GM12878 (cell line): ENCODE results near the gene STK10. TPM values are rescaled to one million over a fixed set of nuclear protein-coding genes. Genes with fewer than 3 reads are reported as not detected.

Source experiments
- ATAC-seq: fragments of 200-7000 bp; cut with Tn5 transposase; 3 replicates; pipeline ENCODE4 v1.9.1; 2020; ENCODE audit warnings: mild to moderate bottlenecking, moderate library complexity
- BruUV-seq: library from RNA; stranded (reverse); fragments of 400-500 nt; replicated peaks from 2 replicates; lab custom pipeline; 2021; lab: Mats Ljungman, UMichigan
- CTCF ChIA-PET: fragments of 300-600 bp; sonication (Branson Sonifier 250); formaldehyde crosslinking; extraction: SDS; loops from one replicate; lab custom pipeline; 2021; ENCODE audit warnings: inconsistent platforms; lab: Yijun Ruan, JAX
- POLR2A ChIA-PET: fragments of 350-600 bp; formaldehyde crosslinking; extraction: SDS; loops from one replicate; lab custom pipeline; 2021; ENCODE audit warnings: inconsistent platforms; lab: Charles Lee
- RAD21 ChIA-PET: fragments of 300-600 bp; sonication (Branson Sonifier 250); formaldehyde crosslinking; loops from one replicate; lab custom pipeline; 2023; ENCODE audit warnings: antibody characterized with exemption; ENCODE audit not compliant: unreplicated experiment; lab: Charles Lee
- SMC1A ChIA-PET: fragments of 300-600 bp; sonication (Branson Sonifier 250); formaldehyde crosslinking; loops from one replicate; lab custom pipeline; 2023; ENCODE audit not compliant: unreplicated experiment, uncharacterized antibody; lab: Charles Lee
- DNase-seq: peaks from one replicate; pipeline ENCODE4 v3.0.0-alpha.2; 2011; ENCODE audit warnings: low read depth, low spot score
- FAIRE-seq: peaks from 3 replicates; lab custom pipeline; 2011; peaks lifted over from hg19 to GRCh38; lab: Jason Lieb, UNC
- H2AFZ ChIP-seq: 2 replicates; pipeline ENCODE4 v1.6.0; 2011; ENCODE audit warnings: low read depth, low read length, control low read depth; ENCODE audit not compliant: control insufficient read depth
- H3K27ac ChIP-seq: 2 replicates; pipeline ENCODE4 v1.5.1; 2011; ENCODE audit warnings: control low read depth; ENCODE audit not compliant: control insufficient read depth, insufficient read depth
- H3K27me3 ChIP-seq, 2 experiments: replicated peaks in 1 of 2; 2 replicates each; pipeline versions ENCODE4 v1.6.0 to v1.6.1; 2011; ENCODE audit warnings: low read length in 1 of 2; ENCODE audit not compliant: control insufficient read depth in 2 of 2, insufficient read depth in 2 of 2
- H3K36me3 ChIP-seq, 2 experiments: 2 replicates each; pipeline ENCODE4 v1.5.1; 2011; ENCODE audit warnings: low read length in 1 of 2; ENCODE audit not compliant: control insufficient read depth in 2 of 2, insufficient read depth in 2 of 2
- H3K4me1 ChIP-seq: 2 replicates; pipeline ENCODE4 v1.6.1; 2011; ENCODE audit warnings: mild to moderate bottlenecking, low read length, moderate library complexity, mixed read lengths; ENCODE audit not compliant: control insufficient read depth, insufficient read depth
- H3K4me2 ChIP-seq: 2 replicates; pipeline ENCODE4 v1.6.0; 2011; ENCODE audit warnings: control low read depth; ENCODE audit not compliant: control insufficient read depth, insufficient read depth
- H3K4me3 ChIP-seq: fragments of 200-600 bp; sonication (generic); 2 replicates; pipeline ENCODE4 v1.5.1; 2016
- H3K79me2 ChIP-seq: 2 replicates; pipeline ENCODE4 v1.6.0; 2011; ENCODE audit warnings: low read length; ENCODE audit not compliant: control insufficient read depth, insufficient read depth
- H3K9ac ChIP-seq: 2 replicates; pipeline ENCODE4 v1.8.0; 2011; ENCODE audit warnings: low read length, control low read depth, mixed read lengths; ENCODE audit not compliant: control insufficient read depth, insufficient read depth
- H3K9me3 ChIP-seq: replicated peaks from 3 replicates; pipeline ENCODE4 v1.5.1; 2011; ENCODE audit warnings: mild to moderate bottlenecking, low read length; ENCODE audit not compliant: control insufficient read depth, insufficient read depth
- H4K20me1 ChIP-seq: 2 replicates; pipeline ENCODE4 v1.6.0; 2011; ENCODE audit not compliant: control insufficient read depth, insufficient read depth
- KLF5 ChIP-seq: fragments of 450-650 bp; IDR thresholded peaks from 2 replicates; pipeline ENCODE4 v1.6.1; 2014; ENCODE audit warnings: mild to moderate bottlenecking; ENCODE audit not compliant: partially characterized antibody
- NR2F1 ChIP-seq: fragments of 450-650 bp; conservative IDR thresholded peaks from 2 replicates; pipeline ENCODE4 v1.6.1; 2017; ENCODE audit warnings: mild to moderate bottlenecking
- RFX5 ChIP-seq: IDR thresholded peaks from 2 replicates; pipeline ENCODE4 v1.6.1; 2011; ENCODE audit warnings: low read depth, low read length, improper control_type of control experiment
- SKIL ChIP-seq: fragments of 450-650 bp; IDR thresholded peaks from 2 replicates; pipeline ENCODE4 v1.6.1; 2017; ENCODE audit warnings: mild to moderate bottlenecking, low read depth, inconsistent platforms; ENCODE audit not compliant: poor library complexity, severe bottlenecking
- SREBF1 ChIP-seq: IDR thresholded peaks from 2 replicates; pipeline ENCODE4 v1.6.1; 2012; ENCODE audit warnings: mild to moderate bottlenecking, low read length
- SREBF2 ChIP-seq: IDR thresholded peaks from 2 replicates; pipeline ENCODE4 v1.6.1; 2012; ENCODE audit warnings: mild to moderate bottlenecking, low read length
- SRF ChIP-seq, 2 experiments: IDR thresholded peaks; 2 replicates each; pipeline ENCODE4 v1.6.1; 2011; ENCODE audit warnings: low read depth in 2 of 2, low read length in 2 of 2, mild to moderate bottlenecking in 1 of 2, moderate library complexity in 1 of 2
- TAF1 ChIP-seq: IDR thresholded peaks from 2 replicates; pipeline ENCODE4 v1.6.1; 2011; ENCODE audit warnings: mild to moderate bottlenecking, low read depth, low read length, borderline replicate concordance
- ZNF384 ChIP-seq: IDR thresholded peaks from 2 replicates; pipeline ENCODE4 v1.6.1; 2012; ENCODE audit warnings: low read depth, mild to moderate bottlenecking, low read length, improper control_type of control experiment, borderline replicate concordance
- WGBS: methylation state at CpG from one replicate; pipeline ENCODE4 v1.1.6; 2016; ENCODE audit warnings: low lambda C conversion rate; ENCODE audit not compliant: insufficient replicate concordance, insufficient coverage; ENCODE audit errors: missing lambda C conversion rate; 5-methylcytosine and 5-hydroxymethylcytosine counted together
- in situ Hi-C: fragments of 300-500 bp; cut with MboI; formaldehyde crosslinking; loops from 9 replicates; pipeline ENCODE4 v1.14.3; 2018; ENCODE audit warnings: mixed read lengths
- intact Hi-C: fragments of 100-400 bp; cut with micrococcal nuclease; formaldehyde crosslinking; loops from one replicate; pipeline ENCODE4 v1.14.2; 2022; ENCODE audit not compliant: unreplicated experiment
- polyA plus RNA-seq, 11 experiments: library from polyadenylated mRNA; depleted of rRNA in 4 of 11; unstranded in 6 of 11; stranded (reverse) in 5 of 11; fragments of >200 nt; fragmentation: Nextera tagmentation in 4 of 11; fragmentation: Illumina TruSeq in 1 of 11; extraction: Ambion mirVana in 4 of 11; extraction: Trizol in 1 of 11; gene quantifications; 1 replicate in 1 of 11; 2 replicates in 10 of 11; pipeline versions ENCODE4 v1.2.1 to v1.2.3, GENCODE V29; 2011 to 2016; ENCODE audit warnings: inconsistent platforms in 2 of 11, missing spikeins in 2 of 11, low read depth in 1 of 11
- total RNA-seq, 4 experiments: library from RNA; depleted of rRNA in 3 of 4; stranded (reverse); fragments of >200 nt in 3 of 4; fragmentation: Illumina TruSeq in 1 of 4; extraction: Trizol in 1 of 4; gene quantifications; 2 replicates each; pipeline versions ENCODE4 v1.2.1 to v1.2.3, GENCODE V29; 2013 to 2021
- TF ChIP-seq, protein P1 (sequence below): fragments of 450-650 bp; IDR thresholded peaks from 2 replicates; pipeline ENCODE4 v1.6.1; 2016; ENCODE audit warnings: mild to moderate bottlenecking
- TF ChIP-seq, protein P2 (sequence below): fragments of 450-650 bp; IDR thresholded peaks from 2 replicates; pipeline ENCODE4 v1.6.1; 2014; ENCODE audit warnings: mild to moderate bottlenecking
- TF ChIP-seq, protein P3 (sequence below): IDR thresholded peaks from 2 replicates; pipeline ENCODE4 v1.6.1; 2011; ENCODE audit warnings: borderline replicate concordance, low read depth, mild to moderate bottlenecking, moderate library complexity, mixed read lengths, low read length; ENCODE audit not compliant: insufficient read depth; ENCODE audit errors: extremely low read length

STK10 gene
- total and polyA plus RNA-seq, 10 of the 15 experiments (the other 5 are each of a cell fraction or from before 2014, with no cell fraction given) = 14.2 to 96.4 (median 50.6) TPM

- no peaks in the 10 kb centered on the region for H3K79me2 ChIP-seq
- H3K27ac ChIP-seq = no peak overlapping the region
- no peak overlapping the region for H3K4me3 ChIP-seq
- RAD21 ChIA-PET = no interaction called here
- H3K27me3 ChIP-seq = no peaks in the 10 kb centered on the region
- H3K9ac ChIP-seq = no peak overlapping the region
- H4K20me1 ChIP-seq = no peaks in the 10 kb centered on the region
- WGBS = 92% methylated on average over 19 of the region's 19 CpGs
- H3K36me3 ChIP-seq = peaks cover 26 to 50% of the 10 kb centered on the region in 2 experiments
- ATAC-seq (no peak), DNase-seq (no peak), FAIRE-seq (no peak)
- in situ Hi-C loops = no loop called here
- intact Hi-C loops = no loop called here
- H3K4me1 ChIP-seq = no peaks in the 10 kb centered on the region
- BruUV-seq = no TSS peak
- H2AFZ ChIP-seq = no peak overlapping the region
- no peaks in the 10 kb centered on the region for H3K9me3 ChIP-seq
- POLR2A ChIA-PET = no interaction called here
- SMC1A ChIA-PET = interaction anchor here (0.9 to 1.2 kb wide), 2 partner anchors 17 to 140 kb away, joined by 3 to 4 read pairs; no protein-coding TSS in a partner anchor
- TF ChIP-seq, protein P1, sequence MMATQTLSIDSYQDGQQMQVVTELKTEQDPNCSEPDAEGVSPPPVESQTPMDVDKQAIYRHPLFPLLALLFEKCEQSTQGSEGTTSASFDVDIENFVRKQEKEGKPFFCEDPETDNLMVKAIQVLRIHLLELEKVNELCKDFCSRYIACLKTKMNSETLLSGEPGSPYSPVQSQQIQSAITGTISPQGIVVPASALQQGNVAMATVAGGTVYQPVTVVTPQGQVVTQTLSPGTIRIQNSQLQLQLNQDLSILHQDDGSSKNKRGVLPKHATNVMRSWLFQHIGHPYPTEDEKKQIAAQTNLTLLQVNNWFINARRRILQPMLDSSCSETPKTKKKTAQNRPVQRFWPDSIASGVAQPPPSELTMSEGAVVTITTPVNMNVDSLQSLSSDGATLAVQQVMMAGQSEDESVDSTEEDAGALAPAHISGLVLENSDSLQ = no peak
- no peak for TF ChIP-seq TAF1
- TF ChIP-seq SREBF2 = no peak
- TF ChIP-seq, protein P2, sequence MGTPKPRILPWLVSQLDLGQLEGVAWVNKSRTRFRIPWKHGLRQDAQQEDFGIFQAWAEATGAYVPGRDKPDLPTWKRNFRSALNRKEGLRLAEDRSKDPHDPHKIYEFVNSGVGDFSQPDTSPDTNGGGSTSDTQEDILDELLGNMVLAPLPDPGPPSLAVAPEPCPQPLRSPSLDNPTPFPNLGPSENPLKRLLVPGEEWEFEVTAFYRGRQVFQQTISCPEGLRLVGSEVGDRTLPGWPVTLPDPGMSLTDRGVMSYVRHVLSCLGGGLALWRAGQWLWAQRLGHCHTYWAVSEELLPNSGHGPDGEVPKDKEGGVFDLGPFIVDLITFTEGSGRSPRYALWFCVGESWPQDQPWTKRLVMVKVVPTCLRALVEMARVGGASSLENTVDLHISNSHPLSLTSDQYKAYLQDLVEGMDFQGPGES = no peak
- TF ChIP-seq KLF5 = no peak
- TF ChIP-seq, protein P3, sequence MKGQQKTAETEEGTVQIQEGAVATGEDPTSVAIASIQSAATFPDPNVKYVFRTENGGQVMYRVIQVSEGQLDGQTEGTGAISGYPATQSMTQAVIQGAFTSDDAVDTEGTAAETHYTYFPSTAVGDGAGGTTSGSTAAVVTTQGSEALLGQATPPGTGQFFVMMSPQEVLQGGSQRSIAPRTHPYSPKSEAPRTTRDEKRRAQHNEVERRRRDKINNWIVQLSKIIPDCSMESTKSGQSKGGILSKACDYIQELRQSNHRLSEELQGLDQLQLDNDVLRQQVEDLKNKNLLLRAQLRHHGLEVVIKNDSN = no peak
- no peak for TF ChIP-seq SRF (IDR thresholded peaks at IDR 0.05; ENCODE audit: low read depth in 2 of 2, low read length in 2 of 2)
- no peak for TF ChIP-seq ZNF384
- TF ChIP-seq NR2F1 = no peak
- no peak for TF ChIP-seq RFX5
- no peak for TF ChIP-seq SREBF1
- TF ChIP-seq SKIL = no peak
- CTCF ChIA-PET = no interaction called here
- H3K4me2 ChIP-seq = no peak overlapping the region
These were observed 135.4 kb downstream of the STK10 start for GRCh38 chr5:172052450-172053236.
